Activated naive CD4-positive, alpha-beta T cell treated with anti-CD3 and anti-CD28 coated beads, Interleukin-2, amount 10 ng/mL, durations not matched to agents 7 days and 5 days (primary cell): ENCODE measurements around the gene BCL7A.
A peak's percentile ranks its signal among the peaks of the same experiment; 100 is the strongest.

Source experiments
- CTCF ChIA-PET: fragments of 350-600 bp; sonication (Branson Sonifier 250); formaldehyde crosslinking; loops from one replicate; lab custom pipeline; 2021; ENCODE audit warnings: antibody characterized with exemption; lab: Charles Lee
- DNase-seq: peaks from one replicate; pipeline ENCODE4 v3.0.0-alpha.2; 2020
- H3K27ac Mint-ChIP-seq: one replicate; pipeline ENCODE4 v1.8.0; 2021; ENCODE audit warnings: mild to moderate bottlenecking, moderate library complexity, mixed read lengths
- H3K27me3 Mint-ChIP-seq: one replicate; pipeline ENCODE4 v1.8.0; 2021; ENCODE audit warnings: mild to moderate bottlenecking, mixed read lengths
- H3K36me3 Mint-ChIP-seq: one replicate; pipeline ENCODE4 v1.8.0; 2021; ENCODE audit warnings: mixed read lengths
- H3K4me1 Mint-ChIP-seq: one replicate; pipeline ENCODE4 v1.8.0; 2021; ENCODE audit warnings: mixed read lengths
- H3K4me3 Mint-ChIP-seq: one replicate; pipeline ENCODE4 v1.8.0; 2021; ENCODE audit warnings: mild to moderate bottlenecking, moderate library complexity, mixed read lengths
- H3K9me3 Mint-ChIP-seq: one replicate; pipeline ENCODE4 v1.8.0; 2021; ENCODE audit warnings: mixed read lengths

The BCL7A gene

GRCh38 chr12:122060081-122060501, 38.4 kb downstream of the BCL7A start:
- Mint-ChIP-seq H3K4me3 (no peak overlapping the region), H3K27me3 (no peaks in the 10 kb centered on the region), H3K4me1 (peaks cover 24% of the 10 kb centered on the region), H3K9me3 (no peaks in the 10 kb centered on the region), H3K36me3 (peaks cover 15% of the 10 kb centered on the region), H3K27ac (no peak overlapping the region)
- CTCF ChIA-PET, result interaction anchor here (0.8 kb wide), 1 partner anchor 63 kb away, joined by 4 read pairs; no protein-coding TSS in a partner anchor
- DNase-seq, result no peak

- CTCF ChIA-PET, result no interaction called here
Observed at GRCh38 chr12:122061253-122061652, 39.6 kb downstream of the BCL7A start.

GRCh38 chr12:122062832-122063693, 41.4 kb downstream of the BCL7A start:
- no peak for DNase-seq
- Mint-ChIP-seq H3K4me1 (peaks cover 38% of the 10 kb centered on the region), H3K9me3 (no peaks in the 10 kb centered on the region)

More at GRCh38 chr12:122061253-122061652, 39.6 kb downstream of the BCL7A start:
- no peak for DNase-seq
- no peaks in the 10 kb centered on the region for H3K27me3 Mint-ChIP-seq
- peaks cover 24% of the 10 kb centered on the region for H3K4me1 Mint-ChIP-seq
- H3K36me3 Mint-ChIP-seq, result peaks cover 15% of the 10 kb centered on the region
- no peak overlapping the region for H3K4me3 Mint-ChIP-seq
- no peak overlapping the region for H3K27ac Mint-ChIP-seq
- H3K9me3 Mint-ChIP-seq, result no peaks in the 10 kb centered on the region

GRCh38 chr12:122063694-122064024, 42.0 kb downstream of the BCL7A start:
- no peak overlapping the region for H3K27ac Mint-ChIP-seq
- H3K4me3 Mint-ChIP-seq, result no peak overlapping the region
- CTCF ChIA-PET, result interaction anchor here (0.8 to 7.0 kb wide), 6 partner anchors 9 to 119 kb away, joined by 3 to 46 read pairs (median 4); partner anchors contain the start of gene LRRC43
- no peak for DNase-seq
- H3K9me3 Mint-ChIP-seq, result no peaks in the 10 kb centered on the region
- H3K27me3 Mint-ChIP-seq, result peaks cover 5% of the 10 kb centered on the region
- peaks cover 44% of the 10 kb centered on the region for H3K4me1 Mint-ChIP-seq
- peaks cover 11% of the 10 kb centered on the region for H3K36me3 Mint-ChIP-seq

More at GRCh38 chr12:122062832-122063693, 41.4 kb downstream of the BCL7A start:
- CTCF ChIA-PET, result interaction anchor here (0.7 to 7.0 kb wide), 6 partner anchors 9 to 120 kb away, joined by 3 to 46 read pairs (median 4); partner anchors contain the start of gene LRRC43
- Mint-ChIP-seq H3K36me3 (peaks cover 11% of the 10 kb centered on the region), H3K27ac (peak overlapping the region; percentile 6), H3K27me3 (peaks cover 3% of the 10 kb centered on the region), H3K4me3 (no peak overlapping the region)

GRCh38 chr12:122064025-122064777, 42.5 kb downstream of the BCL7A start:
- H3K36me3 Mint-ChIP-seq, result peaks cover 7% of the 10 kb centered on the region
- CTCF ChIA-PET, result interaction anchor here (0.8 to 7.0 kb wide), 3 partner anchors 10 to 59 kb away, joined by 3 to 46 read pairs (median 5); no protein-coding TSS in a partner anchor
- peak; percentile 57 for DNase-seq
- no peak overlapping the region for H3K4me3 Mint-ChIP-seq
- H3K9me3 Mint-ChIP-seq, result no peaks in the 10 kb centered on the region
- peaks cover 5% of the 10 kb centered on the region for H3K27me3 Mint-ChIP-seq
- peaks cover 49% of the 10 kb centered on the region for H3K4me1 Mint-ChIP-seq
- no peak overlapping the region for H3K27ac Mint-ChIP-seq

- Mint-ChIP-seq H3K36me3 (peaks cover 3% of the 10 kb centered on the region), H3K9me3 (no peaks in the 10 kb centered on the region), H3K27ac (no peak overlapping the region), H3K27me3 (peaks cover 5% of the 10 kb centered on the region), H3K4me3 (no peak overlapping the region), H3K4me1 (peaks cover 55% of the 10 kb centered on the region)
- no peak for DNase-seq
- CTCF ChIA-PET, result interaction anchor here (1.3 to 7.0 kb wide), 2 partner anchors 11 to 58 kb away, joined by 4 to 46 read pairs; no protein-coding TSS in a partner anchor
Observed at GRCh38 chr12:122064780-122065588, 43.3 kb downstream of the BCL7A start.

GRCh38 chr12:122067548-122067947, 45.9 kb downstream of the BCL7A start:
- H3K27ac Mint-ChIP-seq, result peak overlapping the region; percentile 86
- H3K36me3 Mint-ChIP-seq, result no peaks in the 10 kb centered on the region
- H3K9me3 Mint-ChIP-seq, result no peaks in the 10 kb centered on the region
- DNase-seq, result no peak
- CTCF ChIA-PET, result interaction anchor here (0.9 to 7.0 kb wide), 5 partner anchors 11 to 55 kb away, joined by 3 to 46 read pairs (median 3); partner anchors contain the start of gene MLXIP
- peak overlapping the region; percentile 38 for H3K4me3 Mint-ChIP-seq
- H3K4me1 Mint-ChIP-seq, result peaks cover 52% of the 10 kb centered on the region
- peaks cover 13% of the 10 kb centered on the region for H3K27me3 Mint-ChIP-seq

GRCh38 chr12:122067966-122068365, 46.3 kb downstream of the BCL7A start:
- Mint-ChIP-seq H3K27ac (peak overlapping the region; percentile 86), H3K36me3 (no peaks in the 10 kb centered on the region), H3K4me3 (peak overlapping the region; percentile 38), H3K4me1 (peaks cover 50% of the 10 kb centered on the region), H3K9me3 (no peaks in the 10 kb centered on the region), H3K27me3 (peaks cover 13% of the 10 kb centered on the region)
- CTCF ChIA-PET, result interaction anchor here (0.9 to 7.0 kb wide), 5 partner anchors 10 to 55 kb away, joined by 3 to 46 read pairs (median 3); partner anchors contain the start of gene MLXIP
- peak; percentile 81 for DNase-seq

GRCh38 chr12:122072031-122072970, 50.6 kb downstream of the BCL7A start:
- peaks cover 13% of the 10 kb centered on the region for H3K27me3 Mint-ChIP-seq
- DNase-seq, result no peak
- no peaks in the 10 kb centered on the region for H3K36me3 Mint-ChIP-seq
- H3K9me3 Mint-ChIP-seq, result no peaks in the 10 kb centered on the region
- CTCF ChIA-PET, result interaction anchor here (1.2 kb wide), 1 partner anchor 9 kb away, joined by 3 read pairs; no protein-coding TSS in a partner anchor
- H3K4me1 Mint-ChIP-seq, result peaks cover 36% of the 10 kb centered on the region
- no peak overlapping the region for H3K4me3 Mint-ChIP-seq
- H3K27ac Mint-ChIP-seq, result no peak overlapping the region

- DNase-seq, result no peak
- H3K27me3 Mint-ChIP-seq, result peaks cover 8% of the 10 kb centered on the region
Observed at GRCh38 chr12:122073815-122074214, 52.1 kb downstream of the BCL7A start.

GRCh38 chr12:122076743-122077495, 55.2 kb downstream of the BCL7A start:
- peak; percentile 39 for DNase-seq

More at GRCh38 chr12:122073815-122074214, 52.1 kb downstream of the BCL7A start:
- Mint-ChIP-seq H3K27ac (no peak overlapping the region), H3K4me1 (peaks cover 26% of the 10 kb centered on the region), H3K4me3 (no peak overlapping the region), H3K36me3 (no peaks in the 10 kb centered on the region), H3K9me3 (no peaks in the 10 kb centered on the region)
- CTCF ChIA-PET, result no interaction called here

More at GRCh38 chr12:122076743-122077495, 55.2 kb downstream of the BCL7A start:
- Mint-ChIP-seq H3K27me3 (peaks cover 10% of the 10 kb centered on the region), H3K36me3 (peaks cover 19% of the 10 kb centered on the region), H3K27ac (no peak overlapping the region), H3K9me3 (no peaks in the 10 kb centered on the region), H3K4me1 (peaks cover 34% of the 10 kb centered on the region), H3K4me3 (peak overlapping the region; percentile 18)
- CTCF ChIA-PET, result interaction anchor here (0.7 to 1.0 kb wide), 2 partner anchors 22 to 29 kb away, joined by 3 read pairs; no protein-coding TSS in a partner anchor
